VCaP (cell line): ENCODE results near the gene STARD13.
A peak's percentile ranks its signal among the peaks of the same experiment; 100 is the strongest.

Experiments
- H3K27ac ChIP-seq: fragments of 450-650 bp; 2 replicates; pipeline ENCODE4 v1.5.1; 2017
- TF ChIP-seq, protein P1 (sequence below): fragments of 450-650 bp; conservative IDR thresholded peaks from 2 replicates; pipeline ENCODE4 v1.5.1; 2017; ENCODE audit warnings: mild to moderate bottlenecking, moderate library complexity

Gene STARD13

GRCh38 chr13:33264620-33264978 is 21.0 kb downstream of the STARD13 start:
- H3K27ac ChIP-seq, result no peak overlapping the region
- TF ChIP-seq, protein P1, sequence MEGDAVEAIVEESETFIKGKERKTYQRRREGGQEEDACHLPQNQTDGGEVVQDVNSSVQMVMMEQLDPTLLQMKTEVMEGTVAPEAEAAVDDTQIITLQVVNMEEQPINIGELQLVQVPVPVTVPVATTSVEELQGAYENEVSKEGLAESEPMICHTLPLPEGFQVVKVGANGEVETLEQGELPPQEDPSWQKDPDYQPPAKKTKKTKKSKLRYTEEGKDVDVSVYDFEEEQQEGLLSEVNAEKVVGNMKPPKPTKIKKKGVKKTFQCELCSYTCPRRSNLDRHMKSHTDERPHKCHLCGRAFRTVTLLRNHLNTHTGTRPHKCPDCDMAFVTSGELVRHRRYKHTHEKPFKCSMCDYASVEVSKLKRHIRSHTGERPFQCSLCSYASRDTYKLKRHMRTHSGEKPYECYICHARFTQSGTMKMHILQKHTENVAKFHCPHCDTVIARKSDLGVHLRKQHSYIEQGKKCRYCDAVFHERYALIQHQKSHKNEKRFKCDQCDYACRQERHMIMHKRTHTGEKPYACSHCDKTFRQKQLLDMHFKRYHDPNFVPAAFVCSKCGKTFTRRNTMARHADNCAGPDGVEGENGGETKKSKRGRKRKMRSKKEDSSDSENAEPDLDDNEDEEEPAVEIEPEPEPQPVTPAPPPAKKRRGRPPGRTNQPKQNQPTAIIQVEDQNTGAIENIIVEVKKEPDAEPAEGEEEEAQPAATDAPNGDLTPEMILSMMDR, result no peak

DNA sequence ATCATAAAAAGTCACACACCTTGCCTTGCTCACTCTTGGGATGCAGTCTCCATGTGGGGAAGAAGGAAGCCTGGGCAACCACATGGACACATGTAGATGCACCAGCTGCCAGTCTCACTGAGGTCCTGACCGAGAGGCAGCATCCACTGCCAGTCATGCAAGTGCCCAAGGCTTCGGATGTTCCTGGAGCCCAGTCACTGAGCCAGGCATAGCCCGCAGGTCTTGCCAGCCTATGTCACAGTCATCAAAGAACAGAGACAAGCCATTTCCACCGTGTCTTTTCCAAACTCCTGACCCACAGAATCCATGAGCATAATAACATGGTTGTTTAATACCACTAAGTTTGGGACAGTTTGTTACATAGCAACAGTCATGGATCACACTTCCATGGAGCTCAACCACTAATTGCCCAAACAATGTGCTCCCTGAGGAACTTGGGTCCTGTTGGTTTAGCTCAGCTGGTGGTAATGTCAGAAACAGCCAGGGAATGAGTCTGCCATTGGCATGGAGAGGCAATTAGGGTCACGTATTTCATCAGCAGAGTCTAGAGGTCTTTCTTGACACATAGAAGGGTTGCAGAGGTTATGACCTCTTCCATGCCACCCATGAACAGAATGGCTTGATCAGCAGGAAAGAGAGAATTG is 21.5 kb downstream of the STARD13 start:
- H3K27ac ChIP-seq, result no peak overlapping the region
- TF ChIP-seq, protein P1, result no peak

DNA sequence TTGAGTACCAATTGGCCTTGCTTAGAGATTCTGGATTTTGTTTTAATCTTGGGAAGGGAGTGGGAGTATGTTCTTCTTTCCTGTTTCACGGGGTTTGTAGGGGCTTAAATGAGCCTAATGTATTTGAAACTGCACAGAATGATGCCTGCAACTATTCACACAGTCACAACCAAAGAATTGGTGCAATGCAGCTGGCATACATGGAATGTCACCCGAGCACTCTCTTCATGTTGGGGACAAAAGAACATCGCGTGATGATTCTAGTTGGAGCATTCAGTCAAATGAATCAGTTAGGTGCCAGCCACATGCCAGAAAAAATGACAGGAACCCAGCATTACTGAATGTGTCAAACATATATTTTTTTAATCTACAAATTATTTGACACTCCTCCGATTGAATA is 22.1 kb downstream of the STARD13 start:
- H3K27ac ChIP-seq, result no peak overlapping the region

DNA sequence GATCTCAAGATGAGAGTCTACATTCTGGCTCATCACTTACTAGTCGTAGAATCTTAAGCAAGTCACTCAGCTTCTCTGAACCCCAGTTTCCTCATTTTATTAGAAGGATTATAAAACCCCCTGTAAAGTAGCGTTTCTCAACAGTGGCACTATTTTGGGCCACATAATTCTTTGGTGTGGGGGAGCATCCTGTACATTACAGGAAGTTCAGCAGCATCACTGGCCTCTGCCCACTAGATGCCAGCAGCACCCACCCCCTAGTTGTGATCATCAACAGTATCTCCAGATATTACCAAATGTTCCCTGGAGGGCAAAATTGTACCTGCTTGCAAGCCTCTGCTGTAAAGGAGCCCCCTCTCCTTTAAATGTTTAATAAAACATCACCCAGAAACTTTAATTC is 22.6 kb downstream of the STARD13 start:
- no peak overlapping the region for H3K27ac ChIP-seq

More for the DNA sequence above, 22.1 kb downstream of the STARD13 start:
- TF ChIP-seq, protein P1, result no peak

DNA sequence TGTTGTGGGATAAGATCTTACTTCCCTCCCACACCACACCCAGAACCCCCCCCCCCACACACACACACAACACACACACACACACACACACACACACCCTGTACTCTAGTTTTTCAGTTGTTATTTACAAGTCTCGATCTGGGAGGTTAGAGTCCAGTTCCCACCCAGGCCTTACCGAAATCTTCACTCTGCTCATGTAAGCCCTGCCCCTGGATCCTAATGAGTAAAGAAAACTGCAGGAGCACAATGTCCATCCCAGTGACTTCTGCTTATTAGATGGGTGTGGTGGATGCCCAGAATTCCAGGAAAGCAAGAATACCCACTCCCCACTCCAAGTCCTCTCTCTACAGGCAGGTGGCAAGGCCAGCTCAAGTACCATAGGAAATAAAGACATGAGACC is 23.0 kb downstream of the STARD13 start:
- TF ChIP-seq, protein P1, result no peak
- H3K27ac ChIP-seq, result no peak overlapping the region

More for the DNA sequence above, 22.6 kb downstream of the STARD13 start:
- TF ChIP-seq, protein P1, result peak; percentile 16; the same call in 1 of the 2 replicates

- H3K27ac ChIP-seq, result no peak overlapping the region
- TF ChIP-seq, protein P1, result no peak
Measured at GRCh38 chr13:33262062-33262487, 23.5 kb downstream of the STARD13 start.

GRCh38 chr13:33261387-33262061 is 24.0 kb downstream of the STARD13 start:
- TF ChIP-seq, protein P1, result no peak
- H3K27ac ChIP-seq, result no peak overlapping the region
